ENCODE measurements around the gene CACNB4. TPM values are rescaled to one million over a fixed set of nuclear protein-coding genes. Genes with fewer than 3 reads are reported as not detected.

CACNB4 gene
- total RNA-seq, 1 experiment from 2014 or later: 2.0 TPM

- TF ChIP-seq REST (IDR thresholded peaks at IDR 0.05; ENCODE audit: low read depth): no peak
- no peak for TF ChIP-seq ELF1 (IDR thresholded peaks at IDR 0.05; ENCODE audit: borderline replicate concordance, low read depth)
- no peak for TF ChIP-seq CBX3 (IDR thresholded peaks at IDR 0.05; ENCODE audit: low read depth)
- TF ChIP-seq ZFX (IDR thresholded peaks at IDR 0.05): no peak
- no peak for TF ChIP-seq RAD21 (IDR thresholded peaks at IDR 0.05; ENCODE audit: low read depth)
- no peak for TF ChIP-seq ZNF274 (IDR thresholded peaks at IDR 0.05; ENCODE audit: low read depth, low read length)
- TF ChIP-seq FOSL1 (IDR thresholded peaks at IDR 0.05; ENCODE audit: low read depth): no peak
Measured at GRCh38 chr2:151967829-151968722, 130.8 kb downstream of the CACNB4 start (continued).

GRCh38 chr2:151965884-151966283 is 133.0 kb downstream of the CACNB4 start:
- Histone ChIP-seq H3K27me3 (ENCODE audit: insufficient read depth, low read length) (no peaks in the 10 kb centered on the region), H3K9ac (ENCODE audit: low read length) (no peak overlapping the region), H2AFZ (ENCODE audit: low read depth, low read length, poor library complexity, severe bottlenecking) (no peak overlapping the region), H4K20me1 (ENCODE audit: insufficient read depth) (no peaks in the 10 kb centered on the region), H3K36me3 (ENCODE audit: control insufficient read depth in 1 of 2, insufficient read depth in 2 of 2, low read length in 2 of 2) (no peaks in the 10 kb centered on the region), H3K27ac (ENCODE audit: low read depth, low read length) (no peak overlapping the region), H3K79me2 (ENCODE audit: insufficient read depth, low read length) (no peaks in the 10 kb centered on the region), H3K9me3 (ENCODE audit: control insufficient read depth in 1 of 2, insufficient read depth in 1 of 2, low read depth in 1 of 2, low read length in 2 of 2) (no peaks in the 10 kb centered on the region), H3K4me2 (ENCODE audit: low read length) (no peak overlapping the region), H3K4me1 (ENCODE audit: control insufficient read depth in 1 of 2, insufficient read depth in 2 of 2, low read length in 2 of 2) (no peaks in the 10 kb centered on the region), H3K9me2 (ENCODE audit: insufficient read depth) (no peaks in the 10 kb centered on the region), H3K4me3 (replicated peaks in 1 of 2; ENCODE audit: low read depth in 1 of 2, low read length in 2 of 2) (no peak overlapping the region)
- TF ChIP-seq EGR1 (IDR thresholded peaks at IDR 0.05; ENCODE audit: low read depth) (no peak), JUND (IDR thresholded peaks at IDR 0.05) (no peak), EZH2 (IDR thresholded peaks at IDR 0.05) (no peak), ZFX (IDR thresholded peaks at IDR 0.05) (no peak), RAD21 (IDR thresholded peaks at IDR 0.05; ENCODE audit: low read depth) (no peak), REST (IDR thresholded peaks at IDR 0.05; ENCODE audit: low read depth) (no peak), ZBTB33 (IDR thresholded peaks at IDR 0.05; ENCODE audit: extremely low read depth, insufficient replicate concordance, low read length) (no peak), TCF7L2 (IDR thresholded peaks at IDR 0.05; ENCODE audit: borderline replicate concordance, extremely low read depth, insufficient read depth, insufficient read length) (no peak), FOSL1 (IDR thresholded peaks at IDR 0.05; ENCODE audit: low read depth) (no peak)
- DNase-seq (ENCODE audit: low read depth, low spot score) (no peak), ATAC-seq (no peak)
- RAD21 ChIA-PET (ENCODE audit: low non-redundant PET in 1 of 2, low total read pairs in 2 of 2, uncharacterized antibody in 2 of 2, unreplicated experiment in 2 of 2): no interaction called here
- BruUV-seq (replicated peaks): no TSS peak
- CTCF ChIA-PET: no interaction called here
- POLR2A ChIA-PET: no interaction called here
- intact Hi-C loops (cut with micrococcal nuclease): no loop called here

Data from HCT116 (cell line).